ENCODE results near the gene ZNF428.

DNA sequence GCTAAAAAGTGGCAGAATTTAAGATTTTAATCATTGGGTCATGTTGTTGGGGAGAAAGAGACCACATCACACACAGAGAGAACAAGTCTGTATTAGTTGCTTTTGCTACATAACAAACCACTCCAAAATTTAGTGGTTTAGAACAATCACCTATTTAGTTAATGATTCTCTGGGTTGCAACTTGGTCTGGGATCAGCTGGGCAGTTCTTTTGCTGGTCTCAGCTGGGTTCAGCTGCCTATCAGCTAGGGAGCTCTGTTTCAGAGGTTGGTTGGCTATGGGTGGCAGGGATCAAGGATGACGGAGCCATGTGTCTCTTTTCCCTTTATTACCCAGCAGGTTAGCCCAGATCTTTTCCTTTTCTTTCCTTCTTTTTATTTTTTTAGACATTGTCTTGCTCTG, 34.9 kb downstream of the ZNF428 start:
- no peak for TF ChIP-seq MAX (IDR thresholded peaks at IDR 0.05; ENCODE audit: low read depth)
- TF ChIP-seq POLR2AphosphoS5 (IDR thresholded peaks at IDR 0.05; ENCODE audit: low read depth, low read length): no peak
- TF ChIP-seq SMC3 (IDR thresholded peaks at IDR 0.05; ENCODE audit: low read depth, low read length): no peak
- TF ChIP-seq, protein P1, sequence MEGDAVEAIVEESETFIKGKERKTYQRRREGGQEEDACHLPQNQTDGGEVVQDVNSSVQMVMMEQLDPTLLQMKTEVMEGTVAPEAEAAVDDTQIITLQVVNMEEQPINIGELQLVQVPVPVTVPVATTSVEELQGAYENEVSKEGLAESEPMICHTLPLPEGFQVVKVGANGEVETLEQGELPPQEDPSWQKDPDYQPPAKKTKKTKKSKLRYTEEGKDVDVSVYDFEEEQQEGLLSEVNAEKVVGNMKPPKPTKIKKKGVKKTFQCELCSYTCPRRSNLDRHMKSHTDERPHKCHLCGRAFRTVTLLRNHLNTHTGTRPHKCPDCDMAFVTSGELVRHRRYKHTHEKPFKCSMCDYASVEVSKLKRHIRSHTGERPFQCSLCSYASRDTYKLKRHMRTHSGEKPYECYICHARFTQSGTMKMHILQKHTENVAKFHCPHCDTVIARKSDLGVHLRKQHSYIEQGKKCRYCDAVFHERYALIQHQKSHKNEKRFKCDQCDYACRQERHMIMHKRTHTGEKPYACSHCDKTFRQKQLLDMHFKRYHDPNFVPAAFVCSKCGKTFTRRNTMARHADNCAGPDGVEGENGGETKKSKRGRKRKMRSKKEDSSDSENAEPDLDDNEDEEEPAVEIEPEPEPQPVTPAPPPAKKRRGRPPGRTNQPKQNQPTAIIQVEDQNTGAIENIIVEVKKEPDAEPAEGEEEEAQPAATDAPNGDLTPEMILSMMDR (IDR thresholded peaks at IDR 0.05): no peak
- no peak for TF ChIP-seq EP300 (IDR thresholded peaks at IDR 0.05; ENCODE audit: borderline replicate concordance in 1 of 2, low read depth in 1 of 2, low read length in 1 of 2)
- TF ChIP-seq YY1 (IDR thresholded peaks at IDR 0.05; ENCODE audit: low read depth): no peak
- no peak for TF ChIP-seq GABPA (IDR thresholded peaks at IDR 0.05; ENCODE audit: low read depth)
- no peak for TF ChIP-seq NFIC (IDR thresholded peaks at IDR 0.05; ENCODE audit: borderline replicate concordance)
- no peak for TF ChIP-seq JUND (IDR thresholded peaks at IDR 0.05)
